Endometrial microvascular endothelial cells (primary cell): ENCODE measurements around the gene TRAPPC12. TPM values are rescaled to one million over a fixed set of nuclear protein-coding genes. Genes with fewer than 3 reads are reported as not detected.
"Not testable (repeated sequence)": the region's sequence is repeated elsewhere in the genome, so short reads cannot be mapped to it uniquely, and the experiment has no call there.

Experiments used
- in situ Hi-C: cut with HindIII; loops from 2 replicates; pipeline ENCODE4 v1.10.0; 2017; ENCODE audit warnings: low sequenced_read_pairs, low pct_unique_long_range_greater_than_20kb; ENCODE audit errors: inconsistent ontology term
- total RNA-seq: library from RNA; depleted of rRNA; stranded (reverse); fragments of >200 nt; gene quantifications from one replicate; pipeline ENCODE4 v1.2.3, GENCODE V29; 2015; ENCODE audit errors: inconsistent ontology term

TRAPPC12 gene
- 66.1 TPM for total RNA-seq

DNA sequence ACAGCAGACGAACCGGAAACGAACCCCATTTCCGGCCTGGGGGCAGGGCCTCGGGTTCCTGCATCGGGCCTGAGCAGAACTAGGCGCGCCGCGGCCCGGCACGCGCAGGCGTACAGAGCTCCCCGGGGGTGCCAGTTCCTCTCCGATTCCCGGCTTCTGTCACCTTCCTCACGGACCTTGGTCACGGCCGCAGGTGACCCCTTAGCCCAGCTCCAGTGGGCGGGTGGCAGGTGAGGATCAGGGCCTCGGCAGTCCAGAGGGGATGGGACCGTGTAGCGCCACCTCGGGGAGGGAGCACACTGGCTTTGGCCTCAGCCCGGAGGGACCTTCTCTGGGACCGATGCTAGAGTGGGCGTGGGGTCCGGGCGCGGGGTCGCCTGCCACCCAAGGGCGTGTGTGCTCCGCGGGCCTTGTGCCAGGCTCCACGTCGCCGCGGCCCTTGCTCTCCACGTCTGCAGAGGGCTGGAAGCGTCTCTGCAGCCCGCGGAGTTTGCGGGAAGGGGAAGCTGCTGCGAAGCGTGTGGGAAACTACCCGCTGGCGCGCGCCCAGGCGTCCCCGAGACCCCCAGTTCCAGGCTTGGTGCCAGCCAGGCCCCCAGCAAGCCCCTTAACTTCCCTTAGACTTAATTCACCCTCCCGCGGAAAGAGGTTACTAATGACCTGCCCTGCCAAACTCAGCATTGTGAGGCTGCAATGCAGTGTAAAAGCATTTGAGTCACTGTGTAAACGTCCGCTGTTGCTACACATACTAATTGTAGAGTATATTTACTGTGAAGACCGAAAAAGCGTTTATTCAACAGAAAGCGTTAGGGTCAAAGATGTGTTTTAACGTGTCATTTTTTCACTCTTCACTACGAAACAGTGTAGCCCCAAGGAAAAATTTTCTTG, at the start of gene TRAPPC12:
TRAPPC12 (plus strand) TSS at position 48 of the 888 bp plus-strand sequence. CDS start 7,930 bp downstream, outside the sequence.
- in situ Hi-C loops, result no loop called here

DNA sequence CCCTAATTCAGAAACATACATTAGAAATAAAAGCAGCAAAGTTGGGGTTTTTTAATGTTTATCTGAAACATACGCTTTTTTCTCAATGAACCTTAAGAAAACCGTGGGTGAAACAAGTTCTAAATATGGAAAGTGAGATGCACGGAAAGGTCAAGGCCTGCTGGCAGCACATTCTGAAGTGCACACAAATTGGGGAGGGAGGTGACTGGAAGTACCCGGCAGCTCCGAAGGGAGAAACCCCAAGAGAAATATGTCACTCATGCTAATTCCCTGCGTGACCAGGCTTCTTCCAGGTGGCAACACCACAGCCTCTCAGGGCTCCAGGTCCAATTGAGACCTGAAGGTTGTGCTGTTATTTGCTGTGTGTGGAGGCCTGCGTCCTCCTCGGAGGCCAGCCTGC, 47.4 kb upstream of the TRAPPC12 start:
- in situ Hi-C loops, result no loop called here

DNA sequence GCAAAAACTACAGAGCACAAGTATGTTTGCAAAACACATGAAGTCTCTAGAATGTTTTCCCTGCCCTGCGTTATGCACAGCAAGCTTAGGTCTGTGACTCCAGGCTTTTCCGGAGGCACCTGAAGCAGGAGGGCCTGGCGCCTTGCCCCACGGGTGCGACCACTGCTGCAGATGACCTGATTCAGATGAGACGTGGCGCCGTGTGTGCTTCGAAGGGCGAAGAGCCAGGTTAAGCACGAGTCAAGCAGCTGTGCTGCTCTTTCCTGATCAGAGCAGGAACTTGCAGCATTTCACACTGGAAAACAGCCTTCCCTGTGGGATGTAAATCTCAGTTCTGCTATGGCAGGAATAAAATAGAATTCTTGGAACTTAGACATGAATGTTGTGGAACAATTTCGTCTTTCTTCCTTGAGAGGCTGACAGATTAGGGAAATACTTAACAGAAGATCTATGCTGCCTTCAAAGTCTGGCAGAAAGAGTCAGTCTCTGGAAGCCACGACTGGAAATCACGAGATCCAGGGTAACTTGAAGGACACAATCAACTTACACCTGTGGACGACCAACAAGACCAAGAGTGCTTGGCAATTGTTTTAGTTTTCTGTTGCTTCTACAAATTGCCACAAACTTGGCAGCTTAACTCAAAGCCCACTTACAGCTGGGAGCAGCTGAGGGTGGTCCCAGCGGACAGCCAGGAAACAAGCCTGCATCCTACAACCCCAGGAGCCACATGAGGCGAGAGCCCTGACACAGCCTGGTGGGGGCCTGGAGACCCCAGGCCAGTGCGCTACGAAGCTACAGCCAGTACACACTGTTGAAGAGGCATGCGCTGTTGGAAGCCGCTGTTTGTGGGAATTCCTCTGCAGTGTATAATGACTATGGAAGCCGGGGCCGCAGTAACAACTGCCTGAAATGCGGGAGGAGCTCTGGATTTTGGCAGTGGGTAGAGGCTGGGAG, 44.8 kb upstream of the TRAPPC12 start:
- in situ Hi-C loops, result no loop called here

DNA sequence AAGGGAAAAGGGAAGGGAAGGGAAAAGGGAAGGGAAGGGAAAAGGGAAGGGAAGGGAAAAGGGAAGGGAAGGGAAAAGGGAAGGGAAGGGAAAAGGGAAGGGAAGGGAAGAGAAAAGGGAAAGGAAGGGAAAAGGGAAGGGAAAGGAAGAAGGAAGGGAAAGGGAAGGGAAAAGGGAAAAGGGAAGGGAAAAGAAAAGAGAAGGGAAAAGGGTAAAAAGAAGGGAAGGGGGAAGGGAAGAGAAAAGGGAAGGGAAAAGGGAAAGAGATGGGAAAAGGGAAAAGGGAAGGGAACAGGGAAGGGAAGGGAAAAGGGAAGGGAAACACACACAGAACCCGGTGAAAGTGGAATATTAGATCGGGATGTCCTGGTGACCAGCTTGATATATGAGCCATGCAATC, 42.6 kb upstream of the TRAPPC12 start:
- in situ Hi-C loops, result no loop called here

DNA sequence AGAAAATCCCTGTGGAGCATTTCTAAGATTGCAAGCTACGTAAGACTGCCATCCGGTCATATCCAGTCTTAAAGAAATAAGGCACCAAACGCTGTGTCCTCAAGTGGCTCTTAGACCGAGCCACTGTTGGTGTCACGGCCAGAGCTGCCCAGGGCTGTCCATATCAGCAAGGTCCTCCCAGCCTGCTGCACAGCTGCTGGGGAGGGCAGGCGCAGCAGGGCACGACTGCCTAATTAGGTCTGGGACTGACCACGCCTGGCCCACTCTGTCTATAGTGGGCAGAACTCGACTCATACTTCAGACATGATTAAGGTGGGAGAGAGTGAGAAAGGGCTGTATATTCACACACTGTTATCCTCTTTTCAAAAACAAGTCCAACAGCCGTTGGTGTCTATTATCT, 41.2 kb upstream of the TRAPPC12 start:
- in situ Hi-C loops, result no loop called here

DNA sequence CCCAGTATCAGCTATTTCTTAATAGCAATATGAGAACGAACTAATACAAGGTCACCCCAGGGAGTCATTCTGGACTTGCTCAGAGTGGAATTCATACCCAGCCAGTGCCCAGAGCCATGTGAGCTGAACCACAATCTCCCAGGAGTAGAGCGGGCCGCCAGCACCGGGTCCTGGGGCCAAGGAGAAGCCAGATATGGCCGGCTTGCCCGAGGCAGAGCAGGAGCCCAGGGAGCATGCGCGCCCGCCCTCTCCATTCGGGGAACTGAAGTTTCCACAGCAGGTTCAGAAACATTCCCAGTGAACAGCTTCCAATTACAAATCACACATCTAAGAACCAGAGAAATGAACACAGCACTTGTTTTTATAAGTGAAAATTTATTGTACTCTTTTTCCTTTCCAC, 39.4 kb upstream of the TRAPPC12 start:
- in situ Hi-C loops, result no loop called here

DNA sequence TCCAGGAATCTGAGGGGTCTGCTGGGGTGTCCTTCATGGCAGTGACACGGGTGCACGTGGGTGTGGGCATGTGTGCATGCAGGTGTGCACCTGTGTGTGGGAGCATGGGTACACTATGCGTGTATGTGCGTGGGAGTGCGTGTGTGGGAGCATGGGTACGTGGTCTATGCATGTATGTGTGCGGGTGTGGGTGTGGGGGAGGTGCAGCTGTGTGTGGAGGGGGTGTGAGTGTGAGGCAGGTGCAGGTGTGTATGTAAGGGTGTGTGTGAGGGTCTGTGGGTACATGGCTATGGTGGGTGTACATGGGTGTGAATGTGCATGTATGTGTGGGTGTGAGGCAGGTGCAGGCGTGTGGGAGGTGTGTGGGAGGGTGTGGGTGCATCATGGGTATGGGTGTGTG, 38.2 kb upstream of the TRAPPC12 start:
- in situ Hi-C loops, result no loop called here

DNA sequence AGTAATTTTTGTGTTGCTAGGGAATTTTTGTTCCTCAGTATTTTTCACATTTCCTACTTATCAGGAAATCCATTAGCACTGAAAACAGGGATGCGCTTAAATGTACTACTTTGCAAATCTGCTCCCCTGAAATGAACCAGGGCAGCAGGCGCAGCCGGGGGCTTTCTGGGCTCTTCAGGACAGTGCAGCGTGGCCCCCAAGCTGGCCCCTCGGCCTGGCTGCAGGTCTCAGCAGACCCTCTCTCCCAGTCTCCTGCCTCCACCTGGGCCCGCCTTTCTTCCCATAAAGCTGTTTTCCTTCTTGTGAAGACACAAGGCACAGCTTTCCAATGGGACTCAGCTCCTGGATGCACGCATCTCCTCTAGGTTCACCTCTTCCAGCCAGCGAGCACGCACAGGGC, 37.2 kb upstream of the TRAPPC12 start:
- in situ Hi-C loops, result no loop called here

DNA sequence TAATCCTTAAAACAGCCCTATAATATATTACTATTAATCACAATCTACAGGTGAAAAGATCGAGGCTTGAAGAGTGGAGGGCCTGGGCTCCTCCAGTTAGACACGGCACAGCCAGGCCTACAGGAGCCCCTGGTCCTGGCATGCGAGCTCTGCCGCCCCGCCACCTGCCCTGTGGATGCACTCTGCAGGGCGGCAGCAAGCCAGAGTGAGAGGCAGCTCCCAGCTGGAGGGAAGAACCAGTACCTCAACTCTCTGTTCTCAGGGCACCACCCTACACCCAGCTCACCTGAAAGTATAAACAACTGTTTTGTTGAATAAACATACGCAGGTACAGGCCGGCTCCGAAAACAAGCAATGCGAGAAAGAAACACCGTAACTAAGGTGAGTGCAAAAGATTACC, 36.5 kb upstream of the TRAPPC12 start:
- in situ Hi-C loops, result no loop called here

DNA sequence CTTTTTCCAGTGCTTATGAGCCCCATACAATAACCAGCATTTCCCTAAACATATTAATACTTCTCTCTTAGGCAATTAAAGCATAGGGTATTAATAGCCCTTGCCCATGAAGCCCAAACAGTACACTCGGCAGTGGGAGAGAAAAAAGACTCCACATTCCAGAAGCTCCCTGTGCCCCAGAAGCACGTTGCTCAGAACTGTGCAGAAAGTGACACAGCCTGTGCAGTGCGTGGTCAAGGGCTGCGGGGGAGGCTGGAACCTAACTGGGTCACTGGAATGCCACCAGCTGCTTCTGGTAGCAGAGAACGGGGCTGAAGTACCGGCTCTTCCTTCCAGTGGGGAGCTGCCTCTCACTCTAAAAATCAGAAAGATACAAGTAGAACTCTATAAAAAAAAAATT, 34.6 kb upstream of the TRAPPC12 start:
- in situ Hi-C loops, result no loop called here

DNA sequence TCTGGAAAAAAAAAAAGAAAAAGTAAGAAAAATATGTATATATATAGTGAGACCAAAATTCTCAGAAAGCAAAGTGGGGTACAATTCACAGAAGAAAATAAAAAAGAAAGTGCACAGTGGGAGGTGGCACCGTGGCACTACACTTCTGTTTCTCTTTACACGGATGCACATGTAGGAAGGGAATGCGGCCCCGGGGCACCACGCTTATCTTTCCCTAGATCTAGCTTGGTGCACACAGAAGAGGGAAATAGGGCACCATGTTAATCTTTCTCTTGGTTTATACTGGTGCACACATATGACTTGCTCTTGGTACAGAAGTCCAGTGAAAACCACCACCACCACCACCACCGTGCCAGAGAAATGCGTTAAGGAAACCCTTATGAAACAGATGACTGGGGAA, 33.9 kb upstream of the TRAPPC12 start:
- in situ Hi-C loops, result no loop called here

DNA sequence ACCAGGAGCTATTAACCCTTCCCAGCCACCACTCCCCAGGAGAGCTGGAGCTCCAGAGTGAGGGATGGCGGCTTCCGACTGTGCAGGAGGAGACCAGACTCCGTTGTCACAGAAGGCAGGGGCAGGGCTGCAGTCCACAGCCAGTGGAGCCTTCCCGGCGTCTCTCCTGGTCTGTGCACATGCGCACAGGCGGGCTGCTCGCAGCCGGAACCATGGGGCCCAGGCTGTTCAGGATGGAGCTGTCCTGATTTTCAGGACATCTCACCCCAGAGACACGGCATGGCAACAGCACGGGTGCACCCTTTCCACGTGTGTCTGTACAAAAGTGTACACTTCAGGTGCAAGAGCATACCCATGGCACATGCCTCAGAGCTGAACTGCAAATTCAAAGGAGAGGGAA, 30.7 kb upstream of the TRAPPC12 start:
- in situ Hi-C loops, result no loop called here

DNA sequence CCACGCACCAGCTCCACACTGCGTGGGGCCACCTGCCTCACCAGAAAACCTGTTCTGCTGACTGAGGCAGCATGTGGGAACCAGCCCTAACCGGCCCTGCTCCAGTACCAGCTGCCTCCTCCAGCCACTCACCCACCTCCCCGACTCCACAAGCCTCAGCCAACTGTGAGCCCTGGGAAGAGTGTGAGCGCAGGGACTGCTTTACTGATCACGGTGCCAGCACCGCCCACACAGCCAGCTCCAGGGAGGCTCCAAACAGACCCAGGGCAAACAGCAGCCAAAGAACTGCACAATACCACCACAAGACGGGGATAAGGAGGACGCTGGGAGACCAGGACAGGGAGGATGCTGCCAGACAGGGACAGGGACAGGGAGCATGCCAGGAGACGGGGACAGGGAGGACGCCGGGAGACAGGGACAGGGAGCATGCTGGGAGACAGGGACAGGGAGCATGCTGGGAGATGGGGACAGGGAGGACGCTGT, 30.2 kb upstream of the TRAPPC12 start:
- in situ Hi-C loops, result no loop called here

DNA sequence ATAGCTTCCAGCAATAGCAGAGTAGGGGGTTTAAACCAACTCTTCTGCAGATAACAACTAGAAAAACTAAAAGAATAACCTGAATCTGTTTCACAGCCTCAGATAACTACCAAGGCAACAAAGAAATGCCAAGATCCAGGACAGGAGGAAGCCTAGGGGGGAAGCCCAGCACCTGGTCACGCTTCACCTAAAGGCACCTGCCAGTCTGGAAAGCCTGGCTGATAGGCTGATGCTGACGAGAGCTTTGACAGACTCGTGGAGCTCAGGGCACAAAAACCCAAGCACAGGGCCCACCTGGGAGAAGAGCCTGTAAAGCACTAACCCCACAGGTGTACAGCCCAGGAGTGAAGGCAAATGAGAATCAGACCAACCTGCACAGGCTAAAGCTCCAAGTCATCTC, 24.5 kb upstream of the TRAPPC12 start:
- in situ Hi-C loops, result no loop called here

DNA sequence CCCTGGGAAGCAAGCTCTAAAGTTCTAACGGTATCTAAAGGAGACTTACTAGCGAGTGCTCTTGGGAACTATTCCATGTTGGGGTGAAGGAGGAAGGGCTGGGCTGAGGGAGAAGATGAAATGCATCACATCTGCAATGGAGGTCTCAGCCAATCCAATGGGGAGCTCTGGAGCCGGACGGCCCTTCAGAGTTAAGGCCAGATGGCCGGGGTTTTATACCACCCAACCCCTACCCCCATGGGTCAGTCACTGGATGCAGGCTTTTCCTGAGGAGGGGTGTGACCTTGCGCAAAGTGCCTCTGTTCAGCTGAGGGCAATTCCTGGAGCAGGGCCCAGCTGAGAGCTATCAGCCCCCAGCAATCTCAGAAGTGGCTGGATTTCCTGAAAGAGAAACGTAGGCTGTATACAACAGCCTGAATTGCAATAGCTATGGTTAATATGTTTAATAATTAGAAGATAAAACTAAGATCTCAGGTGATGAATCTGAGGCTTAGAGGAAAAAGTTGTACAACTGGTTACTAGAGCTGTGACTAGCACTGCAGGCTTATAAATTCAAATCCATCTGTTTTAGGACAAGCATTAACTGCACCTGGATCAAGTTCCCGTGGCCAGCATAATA, 23.4 kb upstream of the TRAPPC12 start:
- in situ Hi-C loops, result no loop called here

DNA sequence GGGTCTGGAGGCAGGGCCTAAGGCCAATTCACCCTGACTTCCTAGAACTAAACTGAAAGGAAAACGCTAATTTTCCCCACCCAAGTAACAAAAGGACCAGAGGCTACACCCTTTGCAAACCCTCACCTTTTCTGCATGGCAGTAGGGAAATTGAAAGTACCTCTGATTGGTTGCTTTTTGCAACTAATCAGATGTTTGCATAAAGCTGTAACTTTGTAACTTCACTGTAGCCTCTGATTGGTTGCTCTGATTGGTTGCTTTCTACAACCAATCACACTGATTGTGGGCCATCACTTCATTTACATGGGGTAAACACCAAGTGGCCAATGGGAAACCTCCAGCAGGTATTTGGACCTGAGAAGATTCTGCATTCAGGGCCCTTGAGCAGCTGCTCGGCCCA, 22.7 kb upstream of the TRAPPC12 start:
- in situ Hi-C loops, result no loop called here

DNA sequence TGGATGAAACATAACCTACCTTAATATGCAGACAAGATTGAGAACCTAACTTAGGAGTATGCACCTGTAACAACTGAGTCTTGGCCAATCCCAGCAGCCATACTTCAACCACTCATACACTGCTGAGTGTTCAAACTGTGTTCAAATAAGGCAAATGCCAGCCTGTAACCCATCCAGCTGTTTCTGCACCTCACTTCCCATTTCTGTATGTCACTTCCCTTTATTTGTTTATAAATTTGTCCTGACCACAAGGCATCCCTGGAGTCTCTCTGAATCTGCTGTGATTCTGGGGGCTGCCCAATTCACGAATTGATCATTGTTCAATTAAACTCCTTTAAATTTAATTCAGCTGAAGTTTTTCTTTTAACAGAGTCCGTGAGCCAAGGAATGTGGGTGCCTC, 22.0 kb upstream of the TRAPPC12 start:
- in situ Hi-C loops, result not testable (repeated sequence)

DNA sequence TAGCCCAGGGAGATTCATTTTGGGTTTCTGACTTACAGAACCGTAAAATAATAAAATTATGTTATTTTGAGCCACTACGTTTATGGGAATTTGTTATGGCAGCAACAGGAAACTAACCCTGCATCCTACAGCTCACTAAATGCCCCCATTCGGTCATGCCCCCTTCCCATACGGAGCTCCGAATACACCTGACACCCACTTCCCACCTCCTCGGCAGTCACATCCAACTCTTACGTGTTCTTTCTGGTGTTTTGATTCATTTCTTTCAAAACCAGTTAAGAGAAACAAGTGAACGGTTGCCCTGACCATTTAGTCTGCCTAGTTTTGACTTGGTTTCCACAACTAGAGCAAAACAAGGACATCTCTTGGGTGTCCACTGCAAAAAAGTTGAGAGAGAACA, 21.6 kb upstream of the TRAPPC12 start:
- in situ Hi-C loops, result no loop called here
